Mesothelial cell of epicardium (in vitro differentiated cells): ENCODE data around the gene SH3RF2. TPM values are rescaled to one million over a fixed set of nuclear protein-coding genes. Genes with fewer than 3 reads are reported as not detected.

ENCODE experiments used
- DNase-seq, 2 experiments: peaks; one replicate each; pipeline ENCODE4 v3.0.0; 2021; ENCODE audit warnings: low spot score in 2 of 2; ENCODE audit not compliant: unreplicated experiment in 2 of 2
- H3K27ac Mint-ChIP-seq: 2 replicates; pipeline ENCODE4 v1.8.0; 2021; ENCODE audit warnings: mixed read lengths
- H3K27me3 Mint-ChIP-seq: 2 replicates; pipeline ENCODE4 v1.8.0; 2021; ENCODE audit warnings: low read depth, mixed read lengths
- H3K36me3 Mint-ChIP-seq: 2 replicates; pipeline ENCODE4 v1.8.0; 2021; ENCODE audit warnings: mixed read lengths
- H3K4me1 Mint-ChIP-seq: 2 replicates; pipeline ENCODE4 v1.8.0; 2021; ENCODE audit warnings: mixed read lengths
- H3K4me3 Mint-ChIP-seq: 2 replicates; pipeline ENCODE4 v1.8.0; 2021; ENCODE audit warnings: mild to moderate bottlenecking, moderate library complexity, mixed read lengths
- H3K9me3 Mint-ChIP-seq: 2 replicates; pipeline ENCODE4 v1.8.0; 2021; ENCODE audit warnings: mixed read lengths
- CTCF ChIP-seq: fragments of 200-600 bp; sonication (generic); IDR thresholded peaks from one replicate; pipeline ENCODE4 v1.5.0; 2021; ENCODE audit warnings: antibody characterized with exemption; ENCODE audit not compliant: unreplicated experiment
- total RNA-seq: library from RNA; stranded (reverse); gene quantifications from 3 replicates; pipeline ENCODE4 v1.2.1, GENCODE V29; 2021

The SH3RF2 gene
- total RNA-seq, 1 donor from 2014 or later = 3.2 TPM

GRCh38 chr5:146084376-146084775 is 148.0 kb downstream of the SH3RF2 start:
- H3K27me3 Mint-ChIP-seq = peaks cover 5% of the 10 kb centered on the region
- peaks cover 11% of the 10 kb centered on the region for H3K4me1 Mint-ChIP-seq
- H3K36me3 Mint-ChIP-seq = no peaks in the 10 kb centered on the region
- no peak overlapping the region for H3K27ac Mint-ChIP-seq
- no peaks in the 10 kb centered on the region for H3K9me3 Mint-ChIP-seq
- TF ChIP-seq CTCF = no peak
- DNase-seq = no peak
- no peak overlapping the region for H3K4me3 Mint-ChIP-seq

- no peak for TF ChIP-seq CTCF
- H3K36me3 Mint-ChIP-seq = no peaks in the 10 kb centered on the region
- no peaks in the 10 kb centered on the region for H3K9me3 Mint-ChIP-seq
- no peak for DNase-seq
- no peak overlapping the region for H3K27ac Mint-ChIP-seq
- no peaks in the 10 kb centered on the region for H3K27me3 Mint-ChIP-seq
- H3K4me1 Mint-ChIP-seq = peaks cover 3% of the 10 kb centered on the region
- H3K4me3 Mint-ChIP-seq = no peak overlapping the region
Measured at GRCh38 chr5:146088098-146088497, 151.7 kb downstream of the SH3RF2 start.

- Mint-ChIP-seq H3K4me3 (no peak overlapping the region), H3K9me3 (no peaks in the 10 kb centered on the region), H3K27me3 (no peaks in the 10 kb centered on the region), H3K4me1 (peaks cover 3% of the 10 kb centered on the region), H3K27ac (no peak overlapping the region), H3K36me3 (no peaks in the 10 kb centered on the region)
- no peak for TF ChIP-seq CTCF
- DNase-seq = no peak
Measured at GRCh38 chr5:146089287-146089686, 152.9 kb downstream of the SH3RF2 start.

GRCh38 chr5:146091881-146092280 is 155.5 kb downstream of the SH3RF2 start:
- H3K4me3 Mint-ChIP-seq = no peak overlapping the region
- H3K27me3 Mint-ChIP-seq = no peaks in the 10 kb centered on the region
- no peak for DNase-seq
- no peak for TF ChIP-seq CTCF
- no peak overlapping the region for H3K27ac Mint-ChIP-seq
- H3K9me3 Mint-ChIP-seq = no peaks in the 10 kb centered on the region
- H3K4me1 Mint-ChIP-seq = peaks cover 3% of the 10 kb centered on the region
- no peaks in the 10 kb centered on the region for H3K36me3 Mint-ChIP-seq

GRCh38 chr5:146098047-146098446 is 161.7 kb downstream of the SH3RF2 start:
- DNase-seq = no peak
- Mint-ChIP-seq H3K9me3 (no peaks in the 10 kb centered on the region), H3K4me3 (no peak overlapping the region), H3K27me3 (no peaks in the 10 kb centered on the region), H3K4me1 (no peaks in the 10 kb centered on the region), H3K27ac (no peak overlapping the region), H3K36me3 (peaks cover 3% of the 10 kb centered on the region)
- no peak for TF ChIP-seq CTCF

GRCh38 chr5:146101646-146102045 is 165.3 kb downstream of the SH3RF2 start:
- Mint-ChIP-seq H3K4me1 (no peaks in the 10 kb centered on the region), H3K36me3 (peaks cover 11% of the 10 kb centered on the region)

More at GRCh38 chr5:146101646-146102045, 165.3 kb downstream of the SH3RF2 start:
- DNase-seq = no peak
- Mint-ChIP-seq H3K9me3 (no peaks in the 10 kb centered on the region), H3K27ac (no peak overlapping the region), H3K4me3 (no peak overlapping the region), H3K27me3 (no peaks in the 10 kb centered on the region)
- TF ChIP-seq CTCF = no peak
